HG02885 (cell line): ENCODE data around the gene BCL2L12.

ENCODE experiments used
- ATAC-seq: cut with Tn5 transposase; IDR thresholded peaks from one replicate; pipeline ENCODE4 v1.9.1; 2021; ENCODE audit warnings: mild to moderate bottlenecking; ENCODE audit not compliant: unreplicated experiment, poor library complexity

The BCL2L12 gene

GRCh38 chr19:49660338-49660961 lies 5.3 kb upstream of the BCL2L12 start:
- no peak for ATAC-seq

- ATAC-seq: no peak
Measured at GRCh38 chr19:49662011-49662410, 3.7 kb upstream of the BCL2L12 start.

DNA sequence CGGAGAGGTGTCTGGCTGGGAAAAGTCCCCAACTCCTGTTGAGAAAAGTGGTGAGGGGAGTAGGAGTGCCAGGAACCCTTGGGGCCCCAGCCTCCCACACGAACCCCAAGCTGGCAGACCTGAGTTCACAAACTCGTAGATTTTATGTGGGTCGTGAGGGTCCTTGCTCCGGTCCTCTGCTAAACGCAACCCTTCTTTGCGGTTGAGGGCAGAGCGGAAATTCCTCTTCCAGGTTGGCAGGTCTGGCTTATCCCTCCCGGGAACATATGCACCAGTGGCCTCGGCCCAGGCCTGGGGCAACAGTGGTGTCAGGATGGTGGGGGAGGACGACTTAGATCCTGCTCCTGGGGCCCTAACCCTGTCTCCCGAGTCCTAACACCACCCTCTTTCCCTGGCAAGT lies 2.5 kb upstream of the BCL2L12 start:
- ATAC-seq: no peak

- peak; percentile 50 for ATAC-seq
Measured at GRCh38 chr19:49664171-49665035, 1.3 kb upstream of the BCL2L12 start.

- ATAC-seq: no peak
Measured at GRCh38 chr19:49665036-49665350, 740 bp upstream of the BCL2L12 start.

DNA sequence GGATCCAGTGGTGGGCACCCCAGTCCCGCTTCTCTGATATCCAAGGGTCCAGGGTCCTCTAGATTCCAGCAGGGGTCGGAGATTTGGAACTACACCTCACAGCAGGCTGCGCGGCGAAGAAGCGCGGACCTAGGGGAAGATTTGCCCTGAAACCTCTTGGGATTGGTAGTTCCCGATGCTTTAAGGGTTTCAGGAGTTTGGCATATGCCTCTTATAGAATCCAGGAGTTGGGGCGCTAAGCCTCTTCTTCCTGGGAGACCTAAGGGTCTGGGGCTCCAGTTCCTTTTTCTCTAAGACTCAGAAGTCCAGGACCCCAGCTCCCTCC lies 349 bp downstream of the BCL2L12 start:
- no peak for ATAC-seq

DNA sequence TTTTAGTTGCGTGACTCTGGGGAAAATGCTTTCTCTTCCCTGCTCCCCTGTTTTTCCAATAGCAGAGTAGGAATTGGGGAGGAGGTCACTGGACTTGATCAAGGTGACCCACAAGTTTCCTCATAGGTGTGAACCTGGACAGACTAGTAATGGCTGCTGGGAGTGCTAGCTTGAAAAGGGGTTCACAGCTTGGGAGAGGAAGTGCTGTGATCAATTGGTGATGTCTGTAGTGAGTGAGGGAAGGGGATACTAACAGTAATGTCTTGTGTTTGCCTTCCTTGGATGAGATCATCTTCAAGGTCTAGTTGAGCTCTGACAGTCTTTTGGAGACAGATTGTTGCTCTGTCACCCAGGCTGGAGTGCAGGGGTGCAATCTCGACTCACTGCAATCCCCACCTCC lies 1.7 kb downstream of the BCL2L12 start:
- ATAC-seq: no peak

GRCh38 chr19:49669516-49669915 lies 3.8 kb downstream of the BCL2L12 start:
- no peak for ATAC-seq

GRCh38 chr19:49672131-49672919 lies 6.6 kb downstream of the BCL2L12 start:
- ATAC-seq: no peak

DNA sequence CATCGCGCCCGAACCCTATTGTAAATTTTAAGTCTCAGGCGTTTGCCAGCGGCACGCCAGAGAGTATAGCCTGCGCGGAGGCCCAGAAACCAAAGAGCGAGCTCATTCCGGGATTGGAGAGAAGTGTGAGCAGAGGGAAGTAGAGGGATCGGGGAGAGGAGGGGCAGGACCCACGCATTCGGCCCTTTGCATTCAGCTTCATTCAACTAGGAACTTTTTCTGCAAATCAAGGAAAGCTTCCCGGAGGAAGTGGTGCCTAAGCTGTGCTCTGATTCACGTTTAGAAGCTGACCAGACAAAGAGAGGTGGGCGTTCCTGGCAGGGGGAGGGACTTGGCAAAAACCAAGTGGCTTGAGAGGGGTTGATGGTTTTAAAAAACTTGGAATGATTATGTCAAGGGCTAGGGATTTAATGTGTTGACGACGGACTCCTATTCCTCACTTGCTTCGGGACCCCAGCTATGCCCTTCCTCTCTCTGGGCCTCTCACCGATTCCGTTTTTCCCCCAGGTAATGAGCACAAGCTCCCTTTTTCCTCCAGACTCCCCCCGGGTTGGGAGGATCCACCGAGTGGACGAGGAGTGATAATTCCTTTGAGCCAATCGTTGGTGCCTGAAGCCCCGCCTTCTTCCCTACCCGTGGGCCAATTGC lies 10.5 kb downstream of the BCL2L12 start:
- peak; percentile 8 for ATAC-seq

- peak; percentile 72 for ATAC-seq
Measured at GRCh38 chr19:49676784-49677230, 11.1 kb downstream of the BCL2L12 start.

DNA sequence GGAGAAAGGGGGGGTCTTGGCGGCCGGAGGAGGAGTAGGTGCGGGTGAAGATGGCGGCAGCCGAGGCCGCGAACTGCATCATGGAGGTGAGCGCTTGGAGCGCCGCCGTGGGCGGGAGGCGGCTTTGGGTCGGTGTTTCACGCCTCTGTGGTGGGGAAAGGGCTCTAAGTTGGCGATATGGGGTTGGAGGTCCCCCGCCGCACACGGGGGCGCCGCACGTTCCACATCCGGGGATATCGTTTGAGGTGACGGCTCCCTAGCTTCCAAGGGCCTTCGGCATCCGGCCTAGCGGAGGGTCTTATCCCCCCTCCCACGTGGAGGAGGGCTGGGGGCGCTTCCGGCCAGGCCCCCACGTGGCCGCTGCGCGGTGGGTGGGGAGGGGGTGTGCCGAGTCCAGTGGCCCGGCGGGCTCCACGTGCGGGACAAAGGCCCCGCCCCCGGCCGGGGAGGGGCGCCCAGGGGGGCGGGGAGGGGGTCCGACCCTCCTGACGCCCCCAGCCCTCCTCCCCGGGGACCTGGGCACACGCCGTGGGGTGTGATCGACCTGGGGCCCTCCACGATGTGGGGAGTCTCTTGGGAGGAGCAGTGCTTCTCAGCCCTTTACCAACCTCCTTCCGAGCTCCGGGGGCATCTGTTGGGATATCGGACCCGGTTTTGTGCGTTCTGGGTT lies 11.6 kb downstream of the BCL2L12 start, which contains the start of gene PRMT1:
Gene PRMT1, plus strand, starts transcription at position 41 of the 670 bp plus-strand sequence. Its CDS starts 10 bp downstream, at position 51.
- ATAC-seq: no peak

- no peak for ATAC-seq
Measured at GRCh38 chr19:49677901-49678674, 12.4 kb downstream of the BCL2L12 start.

GRCh38 chr19:49678985-49679770 lies 13.4 kb downstream of the BCL2L12 start:
- ATAC-seq: no peak

DNA sequence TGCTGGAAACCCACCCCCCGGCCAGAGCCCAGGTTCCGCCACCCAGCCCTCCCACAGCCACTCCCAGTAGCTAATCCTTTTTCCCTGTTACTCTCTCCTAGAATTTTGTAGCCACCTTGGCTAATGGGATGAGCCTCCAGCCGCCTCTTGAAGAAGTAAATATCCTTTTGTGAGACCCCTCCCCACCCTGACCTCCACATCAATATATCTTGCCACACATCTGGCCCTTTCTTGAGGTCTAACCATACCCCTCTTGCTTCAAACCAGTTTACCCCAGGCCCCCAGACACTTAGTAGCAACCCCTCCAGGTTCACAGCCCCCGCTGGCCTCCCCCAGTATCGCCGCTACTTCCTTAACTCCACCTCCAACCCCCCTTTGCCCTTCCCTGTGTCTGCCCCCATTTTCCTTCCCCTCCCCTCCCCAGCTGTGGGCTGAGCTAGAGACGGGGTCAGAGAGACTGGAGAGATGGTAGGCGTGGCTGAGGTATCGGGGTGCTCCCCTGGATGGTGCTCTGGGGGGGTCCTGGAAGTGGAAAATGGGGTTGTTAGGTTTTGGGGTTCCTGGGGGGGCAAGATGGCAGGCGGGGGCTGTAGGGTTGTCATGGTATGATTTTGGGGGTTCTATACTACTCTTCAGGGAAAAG lies 14.2 kb downstream of the BCL2L12 start:
- ATAC-seq: no peak

DNA sequence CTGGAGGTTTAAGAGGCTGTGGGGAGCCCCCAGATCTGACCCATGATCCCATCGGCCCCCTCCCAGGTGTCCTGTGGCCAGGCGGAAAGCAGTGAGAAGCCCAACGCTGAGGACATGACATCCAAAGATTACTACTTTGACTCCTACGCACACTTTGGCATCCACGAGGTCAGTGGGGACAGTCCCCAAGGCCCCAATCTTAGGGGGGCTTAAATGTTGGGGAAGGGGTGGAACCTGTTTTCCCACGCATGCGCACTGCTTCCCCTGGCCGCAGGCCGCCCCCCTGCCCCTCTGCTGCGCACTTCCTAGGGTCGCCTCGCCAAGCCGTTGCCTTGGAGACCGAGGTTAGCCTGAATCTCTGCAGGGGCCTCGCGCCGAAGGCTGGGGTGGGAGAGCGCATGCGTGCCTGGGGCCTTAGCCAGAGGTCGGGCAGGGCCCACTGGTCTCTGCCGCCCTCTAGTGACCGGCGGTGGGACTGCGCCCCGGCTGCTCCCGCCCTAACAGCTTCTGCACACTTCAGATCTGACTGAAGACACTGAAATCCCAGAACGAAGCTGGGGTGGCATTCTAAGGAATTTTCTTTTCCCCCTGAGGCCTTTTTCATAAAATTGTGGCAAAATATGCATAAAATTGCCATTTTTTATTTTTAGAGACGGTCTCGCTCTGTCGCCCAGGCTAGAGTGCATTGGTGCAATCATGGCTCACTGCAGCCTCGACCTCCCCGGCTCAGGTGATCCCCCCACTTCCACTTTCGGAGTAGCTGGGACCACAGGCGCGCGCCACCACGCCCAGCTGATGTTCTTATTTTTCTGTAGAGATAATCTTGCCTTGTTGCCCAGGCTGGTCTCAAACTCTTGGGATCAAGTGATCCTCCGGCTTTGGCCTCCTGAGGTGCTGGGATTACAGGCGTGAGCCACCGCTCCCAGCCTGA lies 15.0 kb downstream of the BCL2L12 start:
- peak; percentile 22 for ATAC-seq

DNA sequence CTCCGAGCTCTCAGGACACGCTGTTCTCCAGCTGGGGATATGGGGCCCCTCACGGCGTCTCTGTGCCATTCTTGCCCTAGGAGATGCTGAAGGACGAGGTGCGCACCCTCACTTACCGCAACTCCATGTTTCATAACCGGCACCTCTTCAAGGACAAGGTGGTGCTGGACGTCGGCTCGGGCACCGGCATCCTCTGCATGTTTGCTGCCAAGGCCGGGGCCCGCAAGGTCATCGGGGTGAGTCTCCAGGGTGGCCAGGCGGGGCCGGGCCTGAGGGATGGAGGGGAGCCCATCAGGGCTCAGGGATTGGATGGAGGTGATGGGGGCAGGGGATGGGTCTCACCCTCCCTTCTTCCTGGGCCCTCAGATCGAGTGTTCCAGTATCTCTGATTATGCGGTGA lies 16.1 kb downstream of the BCL2L12 start:
- no peak for ATAC-seq
